Esophagus muscularis mucosa (tissue), 4 donors: ENCODE data around the gene SUN5. TPM values are rescaled to one million over a fixed set of nuclear protein-coding genes. Genes with fewer than 3 reads are reported as not detected.
"Not testable (repeated sequence)": the region's sequence is repeated elsewhere in the genome, so short reads cannot be mapped to it uniquely, and the experiment has no call there.

Source experiments
- DNase-seq: peaks from one replicate; pipeline ENCODE4 v3.0.0-alpha.2; 2017; ENCODE audit errors: extremely low spot score
- H3K27ac ChIP-seq, 4 donors: fragments of 200-600 bp; sonication (generic); replicated peaks in 1 of 4; 1 replicate in 3 of 4; 2 replicates in 1 of 4; pipeline ENCODE4 v1.5.1; 2016 to 2019; ENCODE audit warnings: mild to moderate bottlenecking in 1 of 4
- H3K27me3 ChIP-seq, 4 donors: fragments of 200-600 bp; sonication (generic); one replicate each; pipeline versions ENCODE4 v1.5.1 to v1.6.0; 2016 to 2019
- H3K36me3 ChIP-seq, 4 donors: fragments of 200-600 bp; sonication (generic); one replicate each; pipeline ENCODE4 v1.5.1; 2016 to 2019
- H3K4me1 ChIP-seq, 4 donors: fragments of 200-600 bp; sonication (generic); one replicate each; pipeline ENCODE4 v1.5.1; 2016 to 2019
- H3K4me3 ChIP-seq, 4 donors: fragments of 200-600 bp; sonication (generic); 1 replicate in 2 of 4; 2 replicates in 2 of 4; pipeline ENCODE4 v1.5.1; 2016 to 2019; ENCODE audit warnings: mild to moderate bottlenecking in 4 of 4, moderate library complexity in 1 of 4
- H3K9me3 ChIP-seq, 4 donors: fragments of 200-600 bp; sonication (generic); 1 replicate in 3 of 4; 2 replicates in 1 of 4; pipeline ENCODE4 v1.5.1; 2016 to 2019
- EP300 ChIP-seq: sonication (generic); formaldehyde crosslinking; IDR thresholded peaks from one replicate; pipeline ENCODE4 v1.6.1; 2017; ENCODE audit warnings: antibody characterized with exemption
- POLR2A ChIP-seq: fragments of 450-650 bp; IDR thresholded peaks from one replicate; pipeline ENCODE4 v1.6.1; 2017; ENCODE audit warnings: antibody characterized with exemption, moderate library complexity, mild to moderate bottlenecking, low read depth
- POLR2AphosphoS5 ChIP-seq, 2 donors: sonication (generic); formaldehyde crosslinking; IDR thresholded peaks; one replicate each; pipeline ENCODE4 v1.6.1; 2017; ENCODE audit warnings: antibody characterized with exemption in 2 of 2
- WGBS: methylation state at CpG from one replicate; pipeline ENCODE4 v1.1.5; 2018; 5-methylcytosine and 5-hydroxymethylcytosine counted together
- intact Hi-C: fragments of 100-400 bp; cut with DNase I; formaldehyde crosslinking; loops from one replicate; pipeline ENCODE4 v1.15.1; 2023
- total RNA-seq, 4 donors: library from RNA; depleted of rRNA; stranded (reverse); fragments of >200 nt; gene quantifications; one replicate each; pipeline versions ENCODE4 v1.1.0 to v1.2.1, GENCODE V29; 2016
- TF ChIP-seq, protein P1 (sequence below), 3 experiments: fragments of 200-600 bp in 2 of 3; fragments of 450-650 bp in 1 of 3; sonication (generic) in 2 of 3; IDR thresholded peaks; one replicate each; pipeline ENCODE4 v1.5.1; 2017 to 2019; ENCODE audit warnings: antibody characterized with exemption in 3 of 3, mild to moderate bottlenecking in 2 of 3, moderate library complexity in 1 of 3

Gene SUN5
- total RNA-seq, 4 donors from 2014 or later = not detected

DNA sequence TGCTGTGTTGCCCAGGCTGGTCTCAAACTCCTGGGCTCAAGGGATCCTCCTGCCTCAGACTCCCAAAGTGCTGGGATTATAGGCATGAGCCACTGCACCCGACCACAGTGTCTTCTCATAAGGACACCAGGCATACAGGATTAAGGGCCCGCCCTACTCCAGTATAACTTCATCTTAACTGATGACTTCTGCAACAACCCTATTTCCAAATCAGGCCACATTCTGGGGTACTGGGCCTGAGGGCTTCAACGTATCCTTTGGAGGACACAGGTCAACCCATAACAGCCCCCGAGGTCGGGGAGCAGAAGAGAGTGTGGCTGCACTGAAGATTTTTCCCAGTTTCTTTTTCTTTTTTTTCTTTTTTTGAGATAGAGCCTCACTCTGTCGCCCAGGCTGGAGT is 39.7 kb downstream of the SUN5 start:
- 88% methylated on average over 6 of the region's 6 CpGs for WGBS
- peak; percentile 81 for DNase-seq
- TF ChIP-seq POLR2A = no peak
- Histone ChIP-seq H3K27ac (no peak overlapping the region), H3K36me3 (no peaks in the 10 kb centered on the region), H3K9me3 (no peaks in the 10 kb centered on the region), H3K4me1 (no peaks in the 10 kb centered on the region), H3K4me3 (no peak overlapping the region), H3K27me3 (peaks cover 0 to 26% (median 0%) of the 10 kb centered on the region in 4 donors)
- intact Hi-C loops = no loop called here

DNA sequence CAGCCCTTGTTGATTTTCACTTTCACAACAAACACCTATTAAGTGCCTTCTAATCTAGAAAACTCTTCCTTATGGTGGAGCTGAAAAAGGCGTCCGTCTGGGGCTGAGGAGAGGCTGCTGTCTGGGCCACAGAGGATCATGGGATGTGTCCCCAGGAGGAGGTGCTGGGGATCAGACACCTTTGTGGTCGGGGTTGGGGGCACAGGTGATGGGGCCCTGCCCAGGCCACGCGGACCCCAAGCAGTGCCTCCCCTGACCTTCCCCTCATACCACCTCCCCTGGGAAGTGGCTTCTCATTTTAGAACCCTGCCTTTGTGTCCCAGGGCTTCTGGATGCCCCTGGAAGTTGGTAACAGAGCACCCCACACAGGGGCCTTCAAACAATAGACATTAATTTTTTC is 41.1 kb downstream of the SUN5 start:
- H3K4me1 ChIP-seq = no peaks in the 10 kb centered on the region
- H3K9me3 ChIP-seq = peaks cover 0 to 4% (median under 1%) of the 10 kb centered on the region in 4 donors
- H3K36me3 ChIP-seq = no peaks in the 10 kb centered on the region
- no peak overlapping the region for H3K27ac ChIP-seq
- TF ChIP-seq POLR2A (no peak), POLR2AphosphoS5 (IDR thresholded peaks at IDR 0.05) (no peak), EP300 (no peak)
- TF ChIP-seq, protein P1, sequence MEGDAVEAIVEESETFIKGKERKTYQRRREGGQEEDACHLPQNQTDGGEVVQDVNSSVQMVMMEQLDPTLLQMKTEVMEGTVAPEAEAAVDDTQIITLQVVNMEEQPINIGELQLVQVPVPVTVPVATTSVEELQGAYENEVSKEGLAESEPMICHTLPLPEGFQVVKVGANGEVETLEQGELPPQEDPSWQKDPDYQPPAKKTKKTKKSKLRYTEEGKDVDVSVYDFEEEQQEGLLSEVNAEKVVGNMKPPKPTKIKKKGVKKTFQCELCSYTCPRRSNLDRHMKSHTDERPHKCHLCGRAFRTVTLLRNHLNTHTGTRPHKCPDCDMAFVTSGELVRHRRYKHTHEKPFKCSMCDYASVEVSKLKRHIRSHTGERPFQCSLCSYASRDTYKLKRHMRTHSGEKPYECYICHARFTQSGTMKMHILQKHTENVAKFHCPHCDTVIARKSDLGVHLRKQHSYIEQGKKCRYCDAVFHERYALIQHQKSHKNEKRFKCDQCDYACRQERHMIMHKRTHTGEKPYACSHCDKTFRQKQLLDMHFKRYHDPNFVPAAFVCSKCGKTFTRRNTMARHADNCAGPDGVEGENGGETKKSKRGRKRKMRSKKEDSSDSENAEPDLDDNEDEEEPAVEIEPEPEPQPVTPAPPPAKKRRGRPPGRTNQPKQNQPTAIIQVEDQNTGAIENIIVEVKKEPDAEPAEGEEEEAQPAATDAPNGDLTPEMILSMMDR (IDR thresholded peaks at IDR 0.05) = no peak
- WGBS = no CpG with 5 or more reads among the region's 5 CpGs
- no peak for DNase-seq
- intact Hi-C loops = no loop called here
- H3K27me3 ChIP-seq = peaks cover 0 to 18% (median 0%) of the 10 kb centered on the region in 4 donors
- H3K4me3 ChIP-seq = no peak overlapping the region

DNA sequence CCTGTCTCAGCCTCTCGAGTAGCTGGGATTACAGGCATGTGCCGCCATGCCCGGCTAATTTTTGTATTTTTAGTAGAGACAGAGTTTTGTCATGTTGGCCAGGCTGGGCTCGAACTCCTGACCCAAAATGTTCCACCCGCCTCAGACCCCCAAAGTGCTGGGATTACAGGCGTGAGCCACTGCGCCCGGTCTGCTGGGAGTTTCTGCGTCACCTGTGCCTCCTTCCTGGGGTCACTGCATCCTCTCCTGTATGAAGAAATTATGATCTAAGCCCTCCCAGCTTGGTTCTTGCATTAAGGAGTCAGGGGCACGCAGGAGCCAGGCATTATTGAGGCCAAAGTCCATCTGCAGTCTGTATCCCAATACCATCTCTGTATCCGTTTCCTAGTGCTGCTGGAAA is 41.6 kb downstream of the SUN5 start:
- DNase-seq, H3K4me1 ChIP-seq, H3K4me3 ChIP-seq, H3K9me3 ChIP-seq, intact Hi-C loops, H3K36me3 ChIP-seq, H3K27ac ChIP-seq: not testable (repeated sequence)
- WGBS = 84% methylated on average over 6 of the region's 11 CpGs
- H3K27me3 ChIP-seq = peaks cover 0 to 18% (median 0%) of the 10 kb centered on the region in 4 donors

DNA sequence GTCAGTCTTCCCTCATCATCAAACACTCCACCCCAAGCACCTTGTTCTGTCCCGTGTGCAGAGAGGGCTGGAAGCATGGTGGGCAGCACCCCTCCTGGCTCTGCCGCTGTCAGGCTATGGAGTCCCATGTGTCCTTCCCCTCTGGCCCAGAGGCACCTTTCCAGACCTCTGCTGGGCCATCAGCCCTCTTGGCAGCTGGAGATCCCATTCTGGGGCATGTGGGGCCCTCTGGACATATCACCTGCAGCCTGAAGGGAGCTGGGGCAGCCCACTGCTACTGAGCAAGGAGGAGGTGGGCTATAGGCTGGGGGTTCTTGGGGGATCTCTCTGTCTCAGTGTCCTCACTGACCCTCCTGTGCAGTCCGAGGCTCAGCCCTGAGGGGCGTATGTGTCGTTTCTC is 42.2 kb downstream of the SUN5 start:
- TF ChIP-seq, protein P1 (IDR thresholded peaks at IDR 0.05) = no peak
- no peak for TF ChIP-seq EP300
- no peak for TF ChIP-seq POLR2AphosphoS5 (IDR thresholded peaks at IDR 0.05)
- Histone ChIP-seq H3K27ac (no peak overlapping the region), H3K27me3 (peaks cover 0 to 18% (median 0%) of the 10 kb centered on the region in 4 donors), H3K4me1 (no peaks in the 10 kb centered on the region), H3K36me3 (no peaks in the 10 kb centered on the region), H3K9me3 (peaks cover 0 to 16% (median 9%) of the 10 kb centered on the region in 4 donors), H3K4me3 (no peak overlapping the region)
- 75% methylated on average over 5 of the region's 5 CpGs for WGBS
- intact Hi-C loops = no loop called here
- DNase-seq = peak; percentile 87

DNA sequence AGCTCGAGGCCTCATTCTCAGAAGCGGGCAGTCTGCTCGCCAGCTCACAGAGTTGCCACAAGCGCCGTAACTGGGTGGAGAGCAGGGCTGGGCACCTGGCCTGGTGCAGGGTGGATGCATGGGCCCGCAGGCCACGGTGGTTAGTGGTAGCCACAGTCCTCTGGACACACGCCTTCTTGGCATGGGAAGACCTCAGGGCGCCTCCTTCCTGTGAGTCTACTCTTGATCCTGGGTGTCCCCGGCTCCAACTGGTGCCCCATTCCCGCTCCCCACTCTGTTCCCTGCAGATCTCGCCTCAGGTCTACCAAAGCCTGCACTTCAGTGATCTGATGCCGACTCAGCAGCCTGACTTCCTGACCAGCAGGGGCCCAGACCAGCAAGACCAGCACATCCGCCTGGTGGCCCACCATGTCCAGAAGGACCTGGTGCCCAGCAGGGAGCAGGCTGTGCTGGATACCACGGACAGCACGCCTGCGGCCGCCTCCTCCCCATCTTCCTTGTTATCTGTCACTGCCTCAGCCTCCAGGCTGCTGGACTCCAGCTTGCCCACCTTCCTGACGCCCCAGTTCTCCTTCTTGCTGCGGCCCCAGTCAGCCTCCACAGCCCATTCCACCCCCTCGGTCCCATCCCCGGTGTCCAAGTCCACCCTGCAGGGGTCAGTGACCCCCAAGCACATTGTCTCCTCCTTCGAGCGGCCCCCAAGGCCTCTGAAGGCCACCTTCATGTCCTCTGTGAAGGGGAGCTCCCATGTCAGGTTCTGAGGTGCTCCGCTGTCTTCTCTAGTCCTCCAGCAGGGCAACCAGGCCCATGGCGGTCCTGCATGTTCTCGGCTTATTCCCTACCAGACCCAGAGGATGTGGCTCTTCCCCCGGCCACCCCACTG is 43.1 kb downstream of the SUN5 start:
- WGBS = 91% methylated on average over 28 of the region's 28 CpGs
- peaks cover 0 to 12% (median 0%) of the 10 kb centered on the region in 4 donors for H3K27me3 ChIP-seq
- no peak for TF ChIP-seq POLR2AphosphoS5 (IDR thresholded peaks at IDR 0.05)
- TF ChIP-seq EP300 = no peak
- TF ChIP-seq POLR2A = no peak
- TF ChIP-seq, protein P1 (IDR thresholded peaks at IDR 0.05) = no peak
- peak; percentile 72 for DNase-seq
- no peak overlapping the region for H3K4me3 ChIP-seq
- H3K4me1 ChIP-seq = no peaks in the 10 kb centered on the region
- H3K9me3 ChIP-seq = peaks cover 0 to 25% (median 13%) of the 10 kb centered on the region in 4 donors
- intact Hi-C loops = no loop called here
- no peaks in the 10 kb centered on the region for H3K36me3 ChIP-seq
- no peak overlapping the region for H3K27ac ChIP-seq

DNA sequence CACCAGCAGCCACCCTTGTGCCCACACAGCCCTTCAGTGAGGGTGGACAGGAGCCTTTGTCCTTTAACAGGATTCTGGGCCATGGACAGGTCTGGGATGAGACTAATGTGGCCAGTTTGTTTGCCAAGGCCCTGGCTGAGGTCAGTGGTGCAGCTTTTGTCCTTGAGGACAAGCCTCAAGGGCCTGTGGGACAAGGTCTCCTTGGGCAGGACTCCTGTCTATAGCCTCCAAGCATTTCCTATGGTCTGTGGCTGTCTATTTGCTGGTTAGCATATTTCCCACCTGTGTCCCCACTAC is 44.1 kb downstream of the SUN5 start:
- DNase-seq = peak; percentile 53
- intact Hi-C loops = no loop called here
- Histone ChIP-seq H3K4me1 (no peaks in the 10 kb centered on the region), H3K36me3 (no peaks in the 10 kb centered on the region), H3K4me3 (no peak overlapping the region), H3K27me3 (peaks cover 0 to 16% (median 0%) of the 10 kb centered on the region in 4 donors), H3K9me3 (peaks cover 0 to 33% (median 20%) of the 10 kb centered on the region in 4 donors), H3K27ac (no peak overlapping the region)
- TF ChIP-seq EP300 (no peak), POLR2AphosphoS5 (IDR thresholded peaks at IDR 0.05) (no peak), POLR2A (no peak)
- TF ChIP-seq, protein P1 (IDR thresholded peaks at IDR 0.05) = no peak
